IMR-90 (cell line): ENCODE measurements around the gene ZBTB39. TPM values are rescaled to one million over a fixed set of nuclear protein-coding genes. Genes with fewer than 3 reads are reported as not detected.

Source experiments
- ATAC-seq: fragments of 200-7000 bp; cut with Tn5 transposase; 2 replicates; pipeline ENCODE4 v1.9.1; 2020; ENCODE audit warnings: low read depth, mild to moderate bottlenecking, moderate library complexity
- BruUV-seq: library from RNA; stranded (reverse); fragments of 400-500 nt; replicated peaks from 2 replicates; lab custom pipeline; 2021; lab: Mats Ljungman, UMichigan
- CTCF ChIA-PET: fragments of 300-600 bp; formaldehyde crosslinking; extraction: SDS; loops from one replicate; lab custom pipeline; 2021; ENCODE audit warnings: antibody characterized with exemption; lab: Yijun Ruan, JAX
- POLR2A ChIA-PET: fragments of 300-600 bp; sonication (Branson Sonifier 250); formaldehyde crosslinking; loops from one replicate; lab custom pipeline; 2022; ENCODE audit warnings: antibody characterized with exemption; ENCODE audit not compliant: unreplicated experiment; lab: Charles Lee
- DNase-seq: peaks from one replicate; pipeline ENCODE4 v3.0.0; 2013
- H2AFZ ChIP-seq: replicated peaks from 2 replicates; pipeline ENCODE3; 2013; ENCODE audit warnings: low read length, mild to moderate bottlenecking; ENCODE audit not compliant: poor library complexity
- H2AK5ac ChIP-seq: 2 replicates; pipeline ENCODE4 v1.6.1; 2013; ENCODE audit warnings: low read depth, low read length, inconsistent platforms
- H2AK9ac ChIP-seq: replicated peaks from 2 replicates; pipeline ENCODE3; 2013; ENCODE audit warnings: mild to moderate bottlenecking, low read depth, low read length, moderate library complexity; ENCODE audit not compliant: poor library complexity
- H2BK120ac ChIP-seq: 2 replicates; pipeline ENCODE4 v1.6.1; 2013; ENCODE audit warnings: low read depth, low read length, inconsistent platforms
- H2BK15ac ChIP-seq: 3 replicates; pipeline ENCODE4 v1.6.1; 2013; ENCODE audit warnings: low read depth, low read length, inconsistent platforms
- H2BK20ac ChIP-seq: 2 replicates; pipeline ENCODE4 v1.6.1; 2013; ENCODE audit warnings: low read depth, mild to moderate bottlenecking, inconsistent platforms, low read length, moderate library complexity
- H2BK5ac ChIP-seq: 2 replicates; pipeline ENCODE4 v1.6.1; 2013; ENCODE audit warnings: mild to moderate bottlenecking, low read depth, low read length, inconsistent platforms; ENCODE audit not compliant: poor library complexity, severe bottlenecking
- H3K14ac ChIP-seq: replicated peaks from 2 replicates; pipeline ENCODE4 v1.6.1; 2013; ENCODE audit warnings: low read depth, low read length, inconsistent platforms
- H3K18ac ChIP-seq: 2 replicates; pipeline ENCODE4 v1.6.1; 2013; ENCODE audit warnings: low read depth, low read length, control low read depth
- H3K23ac ChIP-seq: 2 replicates; pipeline ENCODE4 v1.6.1; 2013; ENCODE audit warnings: low read depth, low read length, inconsistent platforms
- H3K27ac ChIP-seq: 2 replicates; pipeline ENCODE4 v1.5.1; 2013; ENCODE audit warnings: mild to moderate bottlenecking, control low read depth, low read length; ENCODE audit not compliant: insufficient read depth
- H3K27me3 ChIP-seq: 2 replicates; pipeline ENCODE4 v1.6.1; 2013; ENCODE audit warnings: low read length; ENCODE audit not compliant: control insufficient read depth, insufficient read depth
- H3K36me3 ChIP-seq: 2 replicates; pipeline ENCODE4 v1.6.1; 2013; ENCODE audit warnings: low read length, mixed read lengths; ENCODE audit not compliant: control insufficient read depth, insufficient read depth
- H3K4ac ChIP-seq: 2 replicates; pipeline ENCODE4 v1.6.1; 2013; ENCODE audit warnings: low read depth, low read length, inconsistent platforms
- H3K4me1 ChIP-seq: 2 replicates; pipeline ENCODE4 v1.6.1; 2013; ENCODE audit warnings: low read length, mixed read lengths; ENCODE audit not compliant: control insufficient read depth, insufficient read depth
- H3K4me2 ChIP-seq: 2 replicates; pipeline ENCODE4 v1.6.1; 2013; ENCODE audit warnings: low read depth, mild to moderate bottlenecking, control low read depth, low read length, moderate library complexity
- H3K4me3 ChIP-seq: 2 replicates; pipeline ENCODE4 v1.5.1; 2013; ENCODE audit warnings: low read depth, mild to moderate bottlenecking, control low read depth, low read length, moderate library complexity; ENCODE audit not compliant: insufficient read depth
- H3K56ac ChIP-seq: 2 replicates; pipeline ENCODE4 v1.6.1; 2013; ENCODE audit warnings: low read length, inconsistent platforms; ENCODE audit not compliant: insufficient read depth; ENCODE audit errors: extremely low read depth
- H3K79me1 ChIP-seq, 2 experiments: 2 replicates each; pipeline ENCODE4 v1.6.1; 2013; ENCODE audit warnings: low read length in 2 of 2, inconsistent platforms in 1 of 2, low read depth in 1 of 2
- H3K9ac ChIP-seq: 2 replicates; pipeline ENCODE4 v1.6.1; 2013; ENCODE audit warnings: low read depth, low read length, control low read depth
- H3K9me1 ChIP-seq: 2 replicates; pipeline ENCODE4 v1.6.1; 2013; ENCODE audit warnings: low read length, inconsistent platforms; ENCODE audit not compliant: insufficient read depth
- H3K9me3 ChIP-seq: 2 replicates; pipeline ENCODE4 v1.6.1; 2013; ENCODE audit warnings: low read length; ENCODE audit not compliant: control insufficient read depth, insufficient read depth
- H4K20me1 ChIP-seq: 2 replicates; pipeline ENCODE4 v1.6.1; 2013; ENCODE audit warnings: low read length, inconsistent platforms; ENCODE audit not compliant: insufficient read depth
- H4K5ac ChIP-seq: 2 replicates; pipeline ENCODE4 v1.6.1; 2013; ENCODE audit warnings: mild to moderate bottlenecking, low read depth, low read length, control low read depth
- H4K8ac ChIP-seq, 2 experiments: 2 replicates each; pipeline ENCODE4 v1.6.1; 2013; ENCODE audit warnings: low read depth in 2 of 2, low read length in 2 of 2, control low read depth in 1 of 2, inconsistent platforms in 1 of 2
- H4K91ac ChIP-seq: 2 replicates; pipeline ENCODE4 v1.6.1; 2013; ENCODE audit warnings: low read depth, low read length, inconsistent platforms; ENCODE audit not compliant: insufficient read depth
- BHLHE40 ChIP-seq: fragments of 150-350 bp; IDR thresholded peaks from 2 replicates; pipeline ENCODE4 v1.6.1; 2016; ENCODE audit warnings: mild to moderate bottlenecking, low read depth, low read length
- CEBPB ChIP-seq: IDR thresholded peaks from 2 replicates; pipeline ENCODE4 v1.6.1; 2012; ENCODE audit warnings: low read depth, low read length, improper control_type of control experiment
- CHD1 ChIP-seq: IDR thresholded peaks from 2 replicates; pipeline ENCODE4 v1.6.1; 2012; ENCODE audit warnings: low read depth, low read length, improper control_type of control experiment
- FOS ChIP-seq: fragments of 150-350 bp; IDR thresholded peaks from 2 replicates; pipeline ENCODE4 v1.6.1; 2016; ENCODE audit warnings: low read depth, low read length
- MAFK ChIP-seq: IDR thresholded peaks from 2 replicates; pipeline ENCODE4 v1.6.1; 2012; ENCODE audit warnings: low read depth, low read length, improper control_type of control experiment
- MAZ ChIP-seq: IDR thresholded peaks from 2 replicates; pipeline ENCODE4 v1.6.1; 2012; ENCODE audit warnings: low read depth, mild to moderate bottlenecking, low read length, improper control_type of control experiment, moderate library complexity, borderline replicate concordance
- MXI1 ChIP-seq: IDR thresholded peaks from 2 replicates; pipeline ENCODE4 v1.6.1; 2012; ENCODE audit warnings: low read depth, mild to moderate bottlenecking, low read length, moderate library complexity, borderline replicate concordance
- NFE2L2 ChIP-seq: fragments of 150-350 bp; IDR thresholded peaks from 2 replicates; pipeline ENCODE4 v1.6.1; 2016; ENCODE audit warnings: low read depth, mild to moderate bottlenecking, low read length
- POLR2A ChIP-seq: IDR thresholded peaks from 2 replicates; pipeline ENCODE4 v1.6.1; 2012; ENCODE audit warnings: mild to moderate bottlenecking, low read depth, low read length
- RAD21 ChIP-seq: IDR thresholded peaks from 2 replicates; pipeline ENCODE4 v1.6.1; 2012; ENCODE audit warnings: low read length, improper control_type of control experiment
- RCOR1 ChIP-seq: IDR thresholded peaks from 2 replicates; pipeline ENCODE4 v1.6.1; 2012; ENCODE audit warnings: mild to moderate bottlenecking, low read length, improper control_type of control experiment; ENCODE audit not compliant: insufficient replicate concordance
- RFX5 ChIP-seq: IDR thresholded peaks from 2 replicates; pipeline ENCODE4 v1.8.0; 2012; ENCODE audit warnings: low read depth, mild to moderate bottlenecking, low read length, moderate library complexity
- SMC3 ChIP-seq: fragments of 150-350 bp; IDR thresholded peaks from 2 replicates; pipeline ENCODE4 v1.6.1; 2016; ENCODE audit warnings: low read depth, mild to moderate bottlenecking, antibody characterized with exemption, low read length, moderate library complexity
- WGBS, 2 experiments: methylation state at CpG; one replicate each; pipeline versions ENCODE4 v1.1.5 to v1.1.7; 2013; ENCODE audit warnings: missing lambda C conversion rate in 2 of 2; ENCODE audit not compliant: insufficient read length in 1 of 2; ENCODE audit errors: extremely low coverage in 2 of 2; 5-methylcytosine and 5-hydroxymethylcytosine counted together
- dilution Hi-C: fragments of 300-500 bp; cut with HindIII; formaldehyde crosslinking; loops from one replicate; pipeline ENCODE4 v1.14.3; 2018; ENCODE audit warnings: low sequenced_read_pairs; ENCODE audit not compliant: unreplicated experiment
- in situ Hi-C: fragments of 300-500 bp; cut with MboI; formaldehyde crosslinking; loops from 3 replicates; pipeline ENCODE4 v1.14.3; 2019; ENCODE audit warnings: low sequenced_read_pairs, inconsistent platforms, mixed read lengths
- intact Hi-C: fragments of 100-400 bp; cut with micrococcal nuclease; formaldehyde crosslinking; loops from 2 replicates; pipeline ENCODE4 v1.10.0; 2022
- polyA plus RNA-seq, 3 experiments: library from polyadenylated mRNA; depleted of rRNA; stranded (reverse); fragments of >200 nt; gene quantifications; 2 replicates each; pipeline ENCODE4 v1.2.3, GENCODE V29; 2012; ENCODE audit warnings: low replicate concordance in 1 of 3
- total RNA-seq: library from RNA; depleted of rRNA; stranded (reverse); fragments of >200 nt; gene quantifications from 2 replicates; pipeline ENCODE4 v1.2.3, GENCODE V29; 2012
- TF ChIP-seq, protein P1 (sequence below): fragments of 150-350 bp; IDR thresholded peaks from 2 replicates; pipeline ENCODE4 v1.6.1; 2016; ENCODE audit warnings: low read depth, mild to moderate bottlenecking, low read length, moderate library complexity, borderline replicate concordance

The ZBTB39 gene
- total and polyA plus RNA-seq, 2 of the 4 experiments (the other 2 are of a cell fraction) = 4.0 to 5.2 TPM

DNA sequence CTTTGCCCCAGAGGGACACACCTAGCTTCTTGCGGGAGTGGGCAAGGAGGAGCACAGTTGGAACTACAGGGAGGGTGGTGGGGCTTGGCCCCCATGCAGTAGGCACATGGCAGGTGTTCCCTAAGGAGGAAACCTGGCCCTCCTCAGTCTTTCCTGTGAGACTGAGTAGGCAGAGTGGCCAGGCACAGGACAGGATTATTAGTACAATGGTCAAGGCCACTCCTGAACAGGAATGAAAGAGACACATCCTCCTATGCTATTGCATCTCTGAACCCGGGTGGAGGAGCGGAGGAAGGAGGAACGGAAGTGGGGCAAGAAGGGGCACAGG, 42.7 kb upstream of the ZBTB39 start:
- peaks cover 10% of the 10 kb centered on the region; the same call in 1 of the 2 replicates for H4K20me1 ChIP-seq
- no peak overlapping the region for H4K8ac ChIP-seq
- H2AK9ac ChIP-seq = no peak overlapping the region
- no peak overlapping the region for H2BK5ac ChIP-seq
- H4K5ac ChIP-seq = no peak overlapping the region
- H2BK120ac ChIP-seq = no peak overlapping the region
- no peaks in the 10 kb centered on the region for H3K36me3 ChIP-seq
- H3K18ac ChIP-seq = no peak overlapping the region
- no TSS peak for BruUV-seq
- in situ Hi-C loops = no loop called here
- POLR2A ChIA-PET = no interaction called here
- no peak overlapping the region for H4K91ac ChIP-seq
- H2AFZ ChIP-seq = no peak overlapping the region
- CTCF ChIA-PET = no interaction called here
- peaks cover 14% of the 10 kb centered on the region for H3K27me3 ChIP-seq
- H3K27ac ChIP-seq = no peak overlapping the region
- no peak overlapping the region for H3K23ac ChIP-seq
- H3K4me1 ChIP-seq = peaks cover 3% of the 10 kb centered on the region; the same call in 1 of the 2 replicates
- H3K9me1 ChIP-seq = no peaks in the 10 kb centered on the region; the same call in 1 of the 2 replicates
- no peak overlapping the region for H3K4ac ChIP-seq
- TF ChIP-seq SMC3 (no peak), BHLHE40 (no peak), FOS (no peak), CHD1 (no peak), CEBPB (no peak), RCOR1 (no peak), MAZ (no peak), NFE2L2 (no peak), RAD21 (no peak), MXI1 (no peak), POLR2A (no peak), RFX5 (no peak), MAFK (no peak)
- TF ChIP-seq, protein P1, sequence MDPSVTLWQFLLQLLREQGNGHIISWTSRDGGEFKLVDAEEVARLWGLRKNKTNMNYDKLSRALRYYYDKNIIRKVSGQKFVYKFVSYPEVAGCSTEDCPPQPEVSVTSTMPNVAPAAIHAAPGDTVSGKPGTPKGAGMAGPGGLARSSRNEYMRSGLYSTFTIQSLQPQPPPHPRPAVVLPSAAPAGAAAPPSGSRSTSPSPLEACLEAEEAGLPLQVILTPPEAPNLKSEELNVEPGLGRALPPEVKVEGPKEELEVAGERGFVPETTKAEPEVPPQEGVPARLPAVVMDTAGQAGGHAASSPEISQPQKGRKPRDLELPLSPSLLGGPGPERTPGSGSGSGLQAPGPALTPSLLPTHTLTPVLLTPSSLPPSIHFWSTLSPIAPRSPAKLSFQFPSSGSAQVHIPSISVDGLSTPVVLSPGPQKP = no peak
- intact Hi-C loops = no loop called here
- no peaks in the 10 kb centered on the region for H3K79me1 ChIP-seq
- no peak overlapping the region for H2BK15ac ChIP-seq
- DNase-seq (no peak), ATAC-seq (no peak)
- H3K9ac ChIP-seq = no peak overlapping the region
- H3K4me3 ChIP-seq = no peak overlapping the region
- no peak overlapping the region for H3K4me2 ChIP-seq
- WGBS, 2 experiments = no CpG with 5 or more reads among the region's 4 CpGs
- dilution Hi-C loops = no loop called here
- no peak overlapping the region for H2BK20ac ChIP-seq
- no peak overlapping the region for H3K14ac ChIP-seq
- no peak overlapping the region for H2AK5ac ChIP-seq
- H3K9me3 ChIP-seq = no peaks in the 10 kb centered on the region
- H3K56ac ChIP-seq = no peak overlapping the region
